Mesothelial cell of epicardium (in vitro differentiated cells): ENCODE data around the gene OR52W1. TPM values are rescaled to one million over a fixed set of nuclear protein-coding genes. Genes with fewer than 3 reads are reported as not detected.
A peak's percentile ranks its signal among the peaks of the same experiment; 100 is the strongest.

Experiments used
- DNase-seq, 2 experiments: peaks; one replicate each; pipeline ENCODE4 v3.0.0; 2021; ENCODE audit warnings: low spot score in 2 of 2; ENCODE audit not compliant: unreplicated experiment in 2 of 2
- H3K27ac Mint-ChIP-seq: 2 replicates; pipeline ENCODE4 v1.8.0; 2021; ENCODE audit warnings: mixed read lengths
- H3K27me3 Mint-ChIP-seq: 2 replicates; pipeline ENCODE4 v1.8.0; 2021; ENCODE audit warnings: low read depth, mixed read lengths
- H3K36me3 Mint-ChIP-seq: 2 replicates; pipeline ENCODE4 v1.8.0; 2021; ENCODE audit warnings: mixed read lengths
- H3K4me1 Mint-ChIP-seq: 2 replicates; pipeline ENCODE4 v1.8.0; 2021; ENCODE audit warnings: mixed read lengths
- H3K4me3 Mint-ChIP-seq: 2 replicates; pipeline ENCODE4 v1.8.0; 2021; ENCODE audit warnings: mild to moderate bottlenecking, moderate library complexity, mixed read lengths
- H3K9me3 Mint-ChIP-seq: 2 replicates; pipeline ENCODE4 v1.8.0; 2021; ENCODE audit warnings: mixed read lengths
- total RNA-seq: library from RNA; stranded (reverse); gene quantifications from 3 replicates; pipeline ENCODE4 v1.2.1, GENCODE V29; 2021
- TF ChIP-seq, protein P1 (sequence below): fragments of 200-600 bp; sonication (generic); IDR thresholded peaks from one replicate; pipeline ENCODE4 v1.5.0; 2021; ENCODE audit warnings: antibody characterized with exemption; ENCODE audit not compliant: unreplicated experiment

The OR52W1 gene
- total RNA-seq, 1 donor from 2014 or later = not detected

DNA sequence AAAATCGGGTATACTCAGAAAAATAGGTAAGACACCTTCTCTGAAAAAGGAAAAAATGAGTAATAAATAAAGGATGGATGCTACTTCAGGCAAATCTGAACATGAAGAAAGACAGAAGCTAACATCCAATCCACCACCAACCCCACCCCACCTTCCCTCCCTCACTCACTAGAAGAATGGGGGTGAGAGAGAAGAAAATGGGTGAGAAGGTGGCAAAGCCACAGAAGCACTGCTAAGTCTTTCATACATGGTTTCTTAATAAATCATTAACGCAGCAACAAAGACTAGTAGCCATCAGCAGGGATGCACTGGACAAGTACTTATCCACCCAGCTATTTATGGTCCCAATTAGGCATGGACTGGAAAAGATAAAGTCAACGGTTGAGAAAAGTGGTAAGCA, 29.5 kb downstream of the OR52W1 start:
- no peak for DNase-seq
- TF ChIP-seq, protein P1, sequence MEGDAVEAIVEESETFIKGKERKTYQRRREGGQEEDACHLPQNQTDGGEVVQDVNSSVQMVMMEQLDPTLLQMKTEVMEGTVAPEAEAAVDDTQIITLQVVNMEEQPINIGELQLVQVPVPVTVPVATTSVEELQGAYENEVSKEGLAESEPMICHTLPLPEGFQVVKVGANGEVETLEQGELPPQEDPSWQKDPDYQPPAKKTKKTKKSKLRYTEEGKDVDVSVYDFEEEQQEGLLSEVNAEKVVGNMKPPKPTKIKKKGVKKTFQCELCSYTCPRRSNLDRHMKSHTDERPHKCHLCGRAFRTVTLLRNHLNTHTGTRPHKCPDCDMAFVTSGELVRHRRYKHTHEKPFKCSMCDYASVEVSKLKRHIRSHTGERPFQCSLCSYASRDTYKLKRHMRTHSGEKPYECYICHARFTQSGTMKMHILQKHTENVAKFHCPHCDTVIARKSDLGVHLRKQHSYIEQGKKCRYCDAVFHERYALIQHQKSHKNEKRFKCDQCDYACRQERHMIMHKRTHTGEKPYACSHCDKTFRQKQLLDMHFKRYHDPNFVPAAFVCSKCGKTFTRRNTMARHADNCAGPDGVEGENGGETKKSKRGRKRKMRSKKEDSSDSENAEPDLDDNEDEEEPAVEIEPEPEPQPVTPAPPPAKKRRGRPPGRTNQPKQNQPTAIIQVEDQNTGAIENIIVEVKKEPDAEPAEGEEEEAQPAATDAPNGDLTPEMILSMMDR = no peak
- H3K9me3 Mint-ChIP-seq = no peaks in the 10 kb centered on the region
- H3K4me1 Mint-ChIP-seq = peaks cover 5% of the 10 kb centered on the region
- no peak overlapping the region for H3K27ac Mint-ChIP-seq
- H3K36me3 Mint-ChIP-seq = no peaks in the 10 kb centered on the region
- H3K4me3 Mint-ChIP-seq = no peak overlapping the region
- H3K27me3 Mint-ChIP-seq = no peaks in the 10 kb centered on the region

DNA sequence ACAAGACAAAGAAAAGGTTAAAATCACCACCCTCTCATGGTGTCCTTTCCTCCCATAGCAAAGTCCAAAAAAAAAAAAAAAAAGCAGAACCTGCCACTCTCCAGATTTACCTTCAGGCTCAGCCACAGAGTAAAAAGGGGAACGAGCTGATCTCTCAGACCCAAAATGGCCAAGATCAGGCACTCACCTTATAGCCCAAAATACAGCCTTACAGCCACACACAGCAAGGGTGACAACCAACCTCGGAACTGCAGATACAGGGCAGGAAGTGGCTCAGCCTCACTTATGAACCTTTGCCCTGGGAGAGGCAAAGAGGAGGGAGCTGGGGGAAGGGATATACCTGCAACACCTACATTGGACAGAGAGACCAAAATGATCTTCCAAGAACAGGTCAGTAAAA, 30.9 kb downstream of the OR52W1 start:
- H3K36me3 Mint-ChIP-seq = no peaks in the 10 kb centered on the region
- H3K27me3 Mint-ChIP-seq = no peaks in the 10 kb centered on the region
- H3K4me1 Mint-ChIP-seq = peaks cover 13% of the 10 kb centered on the region
- H3K27ac Mint-ChIP-seq = no peak overlapping the region
- no peaks in the 10 kb centered on the region for H3K9me3 Mint-ChIP-seq
- TF ChIP-seq, protein P1 = no peak
- no peak for DNase-seq
- H3K4me3 Mint-ChIP-seq = no peak overlapping the region

DNA sequence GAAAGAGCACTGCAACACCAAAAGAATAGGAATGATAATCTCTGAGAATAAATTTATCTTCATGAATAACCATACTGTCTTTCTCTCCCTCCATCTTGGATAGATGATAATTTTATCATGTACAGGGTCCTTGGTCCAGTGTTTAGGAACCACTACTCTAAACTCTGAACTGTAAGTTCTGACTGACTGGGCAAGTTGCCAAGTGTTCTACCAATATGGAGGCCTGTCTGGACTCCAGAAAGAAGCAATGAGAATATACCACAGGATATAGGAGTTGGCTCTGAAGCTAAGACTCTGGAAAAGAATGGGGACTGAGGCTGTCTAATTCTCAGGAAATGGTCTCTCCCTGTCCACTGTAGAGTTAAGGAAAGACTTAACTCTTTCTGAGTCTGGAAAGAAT, 33.9 kb downstream of the OR52W1 start:
- H3K9me3 Mint-ChIP-seq = no peaks in the 10 kb centered on the region
- TF ChIP-seq, protein P1 = no peak
- no peak for DNase-seq
- no peaks in the 10 kb centered on the region for H3K27me3 Mint-ChIP-seq
- no peaks in the 10 kb centered on the region for H3K36me3 Mint-ChIP-seq
- peak overlapping the region; percentile 47 for H3K4me3 Mint-ChIP-seq
- H3K4me1 Mint-ChIP-seq = peaks cover 17% of the 10 kb centered on the region
- no peak overlapping the region for H3K27ac Mint-ChIP-seq

DNA sequence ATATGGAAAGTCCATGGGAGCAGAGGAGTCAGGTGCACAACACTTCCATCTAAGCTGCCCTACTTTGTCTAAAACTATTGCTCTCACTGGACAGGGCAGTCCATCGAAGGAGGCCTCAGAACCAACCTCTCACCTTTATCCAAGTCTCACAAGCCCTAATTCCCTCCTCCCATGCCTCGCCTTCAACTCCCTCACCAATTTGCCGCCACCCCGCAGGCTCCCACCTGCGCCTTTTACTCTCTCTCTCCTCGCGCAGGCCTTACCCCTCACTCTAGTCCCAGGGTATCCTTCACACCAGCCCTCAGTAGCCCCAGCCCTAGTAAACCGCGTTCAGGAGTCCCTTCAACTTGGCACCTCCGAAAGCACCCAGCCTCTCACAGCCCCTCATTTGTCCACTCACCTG, 35.0 kb downstream of the OR52W1 start:
- Mint-ChIP-seq H3K36me3 (no peaks in the 10 kb centered on the region), H3K27ac (peak overlapping the region; percentile 99), H3K27me3 (peaks cover 2% of the 10 kb centered on the region), H3K9me3 (no peaks in the 10 kb centered on the region), H3K4me1 (peaks cover 17% of the 10 kb centered on the region), H3K4me3 (peak overlapping the region; percentile 98)
- no peak for DNase-seq
- TF ChIP-seq, protein P1 = no peak

DNA sequence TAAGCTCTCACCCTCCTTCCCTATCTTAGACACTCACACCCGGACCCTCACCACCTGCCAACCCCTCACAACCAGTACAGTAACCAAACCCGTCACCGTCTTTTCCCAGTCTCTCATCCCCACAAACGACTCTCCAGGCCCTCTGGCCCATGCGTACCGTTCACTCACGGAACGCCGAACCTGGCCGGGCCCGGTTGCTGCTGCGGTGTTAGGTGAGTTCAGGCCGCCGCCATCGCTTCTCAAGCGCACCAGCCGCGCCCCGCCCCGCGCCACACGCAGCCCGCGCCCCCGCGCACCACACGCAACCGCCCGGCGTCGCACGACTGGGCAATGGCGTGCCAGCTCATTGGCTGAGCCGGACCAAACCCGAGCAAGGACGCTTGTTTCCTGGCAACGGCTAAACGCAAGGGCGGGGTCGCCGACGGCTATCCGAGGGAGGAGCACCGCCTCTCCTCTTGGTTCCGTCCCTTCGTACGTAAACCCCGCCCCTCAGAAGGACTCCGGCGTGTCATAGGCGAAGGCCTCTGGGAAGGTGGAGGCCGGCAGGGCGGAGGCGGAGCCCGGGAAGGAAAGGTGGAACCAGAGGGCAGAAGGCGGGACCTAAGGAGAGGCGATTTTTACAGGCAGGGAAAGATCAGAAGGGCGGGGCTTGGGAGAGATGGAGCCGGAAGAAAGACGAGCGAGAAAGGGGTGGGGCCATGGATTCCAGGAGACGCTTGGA, 35.5 kb downstream of the OR52W1 start, which contains the start of gene FHIP1B:
FHIP1B (minus strand) TSS at position 250 of the 721 bp plus-strand sequence. CDS start 10,120 bp downstream, outside the sequence.
- TF ChIP-seq, protein P1 = no peak
- H3K27ac Mint-ChIP-seq = peak within 1 kb of the TSS; percentile 99

More for the DNA sequence above, 35.5 kb downstream of the OR52W1 start, which contains the start of gene FHIP1B:
- H3K9me3 Mint-ChIP-seq = no peaks in the 10 kb centered on the region
- no peaks in the 10 kb centered on the region for H3K36me3 Mint-ChIP-seq
- DNase-seq = peak; percentile 97 to 99
- peak within 1 kb of the TSS; percentile 98 for H3K4me3 Mint-ChIP-seq
- H3K27me3 Mint-ChIP-seq = peaks cover 3% of the 10 kb centered on the region
- H3K4me1 Mint-ChIP-seq = peaks cover 17% of the 10 kb centered on the region
